Measurements from ENCODE around the gene GOLGA3.

GOLGA3 gene

GRCh38 chr12:132787877-132788276 is 40.8 kb downstream of the GOLGA3 start:
- no peaks in the 10 kb centered on the region for H3K36me3 ChIP-seq (replicated peaks; ENCODE audit: low read depth, low read length)

GRCh38 chr12:132786192-132786591 is 42.5 kb downstream of the GOLGA3 start:
- no peaks in the 10 kb centered on the region for H3K36me3 ChIP-seq (replicated peaks; ENCODE audit: low read depth, low read length)

More at GRCh38 chr12:132787877-132788276, 40.8 kb downstream of the GOLGA3 start:
- Histone ChIP-seq H4K20me1 (ENCODE audit: insufficient read depth, low read length) (no peaks in the 10 kb centered on the region), H3K9me3 (ENCODE audit: insufficient read depth, low read length) (no peaks in the 10 kb centered on the region), H3K9ac (ENCODE audit: low read length) (no peak overlapping the region), H3K4me3 (ENCODE audit: low read length) (no peak overlapping the region), H3K27me3 (ENCODE audit: low read depth, low read length) (no peaks in the 10 kb centered on the region), H3K27ac (ENCODE audit: low read length) (no peak overlapping the region), H3K4me2 (ENCODE audit: low read length) (no peak overlapping the region), H3K4me1 (ENCODE audit: low read length) (no peaks in the 10 kb centered on the region), H3K79me2 (ENCODE audit: low read length) (no peaks in the 10 kb centered on the region), H2AFZ (ENCODE audit: low read depth, low read length) (no peak overlapping the region)
- no peak for TF ChIP-seq CTCF (IDR thresholded peaks at IDR 0.05; ENCODE audit: low read depth, low read length)
- TF ChIP-seq EZH2phosphoT487 (IDR thresholded peaks at IDR 0.05; ENCODE audit: low read depth), result no peak

GRCh38 chr12:132784580-132784979 is 44.1 kb downstream of the GOLGA3 start:
- no peaks in the 10 kb centered on the region for H4K20me1 ChIP-seq (ENCODE audit: insufficient read depth, low read length)
- H3K9ac ChIP-seq (ENCODE audit: low read length), result no peak overlapping the region
- no peaks in the 10 kb centered on the region for H3K36me3 ChIP-seq (replicated peaks; ENCODE audit: low read depth, low read length)
- H3K4me3 ChIP-seq (ENCODE audit: low read length), result no peak overlapping the region
- H3K9me3 ChIP-seq (ENCODE audit: insufficient read depth, low read length), result no peaks in the 10 kb centered on the region
- H3K79me2 ChIP-seq (ENCODE audit: low read length), result no peaks in the 10 kb centered on the region
- no peak overlapping the region for H3K27ac ChIP-seq (ENCODE audit: low read length)
- TF ChIP-seq CTCF (IDR thresholded peaks at IDR 0.05; ENCODE audit: low read depth, low read length), result no peak
- TF ChIP-seq EZH2phosphoT487 (IDR thresholded peaks at IDR 0.05; ENCODE audit: low read depth), result no peak
- no peak overlapping the region for H2AFZ ChIP-seq (ENCODE audit: low read depth, low read length)
- H3K4me2 ChIP-seq (ENCODE audit: low read length), result no peak overlapping the region
- no peaks in the 10 kb centered on the region for H3K4me1 ChIP-seq (ENCODE audit: low read length)
- H3K27me3 ChIP-seq (ENCODE audit: low read depth, low read length), result no peaks in the 10 kb centered on the region

More at GRCh38 chr12:132786192-132786591, 42.5 kb downstream of the GOLGA3 start:
- Histone ChIP-seq H2AFZ (ENCODE audit: low read depth, low read length) (no peak overlapping the region), H3K27ac (ENCODE audit: low read length) (no peak overlapping the region), H3K27me3 (ENCODE audit: low read depth, low read length) (no peaks in the 10 kb centered on the region), H3K9me3 (ENCODE audit: insufficient read depth, low read length) (no peaks in the 10 kb centered on the region), H4K20me1 (ENCODE audit: insufficient read depth, low read length) (no peaks in the 10 kb centered on the region), H3K4me2 (ENCODE audit: low read length) (no peak overlapping the region), H3K4me1 (ENCODE audit: low read length) (no peaks in the 10 kb centered on the region), H3K9ac (ENCODE audit: low read length) (no peak overlapping the region), H3K79me2 (ENCODE audit: low read length) (no peaks in the 10 kb centered on the region), H3K4me3 (ENCODE audit: low read length) (no peak overlapping the region)
- TF ChIP-seq EZH2phosphoT487 (IDR thresholded peaks at IDR 0.05; ENCODE audit: low read depth), result no peak
- no peak for TF ChIP-seq CTCF (IDR thresholded peaks at IDR 0.05; ENCODE audit: low read depth, low read length)

GRCh38 chr12:132783917-132784531 is 44.6 kb downstream of the GOLGA3 start:
- no peaks in the 10 kb centered on the region for H3K9me3 ChIP-seq (ENCODE audit: insufficient read depth, low read length)
- H2AFZ ChIP-seq (ENCODE audit: low read depth, low read length), result no peak overlapping the region
- no peak overlapping the region for H3K27ac ChIP-seq (ENCODE audit: low read length)
- no peaks in the 10 kb centered on the region for H3K4me1 ChIP-seq (ENCODE audit: low read length)
- H3K36me3 ChIP-seq (replicated peaks; ENCODE audit: low read depth, low read length), result no peaks in the 10 kb centered on the region
- no peaks in the 10 kb centered on the region for H4K20me1 ChIP-seq (ENCODE audit: insufficient read depth, low read length)
- H3K4me2 ChIP-seq (ENCODE audit: low read length), result no peak overlapping the region
- no peaks in the 10 kb centered on the region for H3K79me2 ChIP-seq (ENCODE audit: low read length)
- TF ChIP-seq CTCF (IDR thresholded peaks at IDR 0.05; ENCODE audit: low read depth, low read length), result no peak
- no peak for TF ChIP-seq EZH2phosphoT487 (IDR thresholded peaks at IDR 0.05; ENCODE audit: low read depth)
- no peak overlapping the region for H3K4me3 ChIP-seq (ENCODE audit: low read length)
- no peak overlapping the region for H3K9ac ChIP-seq (ENCODE audit: low read length)
- H3K27me3 ChIP-seq (ENCODE audit: low read depth, low read length), result no peaks in the 10 kb centered on the region

Measured in OCI-LY3 (cell line).